Kidney (tissue), 14 donors: Measurements from ENCODE around the gene RNF213. TPM values are rescaled to one million over a fixed set of nuclear protein-coding genes. Genes with fewer than 3 reads are reported as not detected.
A peak's percentile ranks its signal among the peaks of the same experiment; 100 is the strongest.

Experiments used
- DNase-seq, 5 donors: peaks; one replicate each; pipeline ENCODE4 v3.0.0-alpha.2; 2013 to 2020
- FAIRE-seq: peaks from 2 replicates; lab custom pipeline; 2012; peaks lifted over from hg19 to GRCh38; lab: Jason Lieb, UNC
- H3K27ac ChIP-seq, 2 donors: one replicate each; pipeline ENCODE4 v1.7.0; 2013; ENCODE audit warnings: low read depth in 2 of 2, low read length in 2 of 2, inconsistent platforms in 1 of 2
- H3K27me3 ChIP-seq: one replicate; pipeline ENCODE4 v1.7.1; 2013; ENCODE audit warnings: low read length, inconsistent platforms; ENCODE audit not compliant: control insufficient read depth, insufficient read depth
- H3K36me3 ChIP-seq, 3 donors: one replicate each; pipeline versions ENCODE4 v1.7.0 to v1.7.1; 2013; ENCODE audit warnings: low read length in 3 of 3, control low read depth in 1 of 3, inconsistent platforms in 1 of 3; ENCODE audit not compliant: insufficient read depth in 3 of 3, control insufficient read depth in 2 of 3
- H3K4me1 ChIP-seq, 3 donors: one replicate each; pipeline versions ENCODE4 v1.7.0 to v1.7.1; 2013; ENCODE audit warnings: low read length in 3 of 3, inconsistent platforms in 1 of 3, low read depth in 1 of 3; ENCODE audit not compliant: control insufficient read depth in 2 of 3, insufficient read depth in 2 of 3
- H3K4me3 ChIP-seq, 3 donors: one replicate each; pipeline versions ENCODE4 v1.7.0 to v1.8.1; 2013; ENCODE audit warnings: low read length in 3 of 3, control low read depth in 1 of 3, inconsistent platforms in 1 of 3
- H3K9ac ChIP-seq, 3 donors: one replicate each; pipeline versions ENCODE4 v1.7.0 to v1.7.1; 2013; ENCODE audit warnings: low read length in 3 of 3, control low read depth in 1 of 3, inconsistent platforms in 1 of 3
- H3K9me3 ChIP-seq, 3 donors: one replicate each; pipeline versions ENCODE4 v1.7.0 to v1.7.1; 2013; ENCODE audit warnings: low read length in 3 of 3, control low read depth in 1 of 3, inconsistent platforms in 1 of 3; ENCODE audit not compliant: control insufficient read depth in 2 of 3, insufficient read depth in 1 of 3
- CTCF ChIP-seq: IDR thresholded peaks from 3 replicates; pipeline ENCODE4 v1.5.1; 2012; ENCODE audit warnings: mild to moderate bottlenecking, moderate library complexity, borderline replicate concordance; ENCODE audit not compliant: insufficient read depth; ENCODE audit errors: extremely low read depth
- intact Hi-C: fragments of 100-400 bp; cut with DNase I; formaldehyde crosslinking; loops from one replicate; pipeline ENCODE4 v1.11.1; 2022
- polyA plus RNA-seq: library from polyadenylated mRNA; stranded (reverse); fragments of 350-450 nt; fragmentation: Illumina TruSeq; extraction: RNeasy Lipid Tissue Mini Kit (QIAGEN cat#74804); gene quantifications from one replicate; pipeline ENCODE4 v1.2.3, GENCODE V29; 2014; ENCODE audit warnings: low read depth, low replicate concordance; ENCODE audit not compliant: insufficient read depth
- total RNA-seq: library from RNA; stranded (reverse); fragmentation: NEBNext Ultra II Directional; extraction: Animal tissue kit (Norgen Biotek cat#: 25700); gene quantifications from one replicate; pipeline ENCODE4 v1.2.1, GENCODE V29; 2021
- donor health status: control.
- donor health status: control.
- donor health status: control.
- donor health status: control.
- donor health status: control.
- donor health status: DM: yes; HTN: yes; CAD: no.
- donor health status: Normal renal cell carcinoma (clear cell type).

RNF213 gene
- total and polyA plus RNA-seq, 2 donors from 2014 or later: 43.4 to 276 TPM

GRCh38 chr17:80422276-80422675 is 161.6 kb downstream of the RNF213 start:
- no peak for DNase-seq
- Histone ChIP-seq H3K27ac (no peak overlapping the region), H3K36me3 (peaks cover 0 to 4% (median 3%) of the 10 kb centered on the region in 3 donors), H3K4me1 (peaks cover 0 to 5% (median 0%) of the 10 kb centered on the region in 3 donors), H3K9ac (no peak overlapping the region), H3K9me3 (no peaks in the 10 kb centered on the region), H3K4me3 (no peak overlapping the region), H3K27me3 (no peaks in the 10 kb centered on the region)
- intact Hi-C loops: loop anchor here (10.0 kb wide), 2 partner anchors 153 to 543 kb away; no protein-coding TSS in a partner anchor
- no peak for FAIRE-seq
- no peak for TF ChIP-seq CTCF

- Histone ChIP-seq H3K27ac (no peak overlapping the region), H3K9me3 (no peaks in the 10 kb centered on the region), H3K4me1 (peaks cover 0 to 5% (median 0%) of the 10 kb centered on the region in 3 donors), H3K4me3 (no peak overlapping the region), H3K36me3 (peaks cover 0 to 4% (median 3%) of the 10 kb centered on the region in 3 donors), H3K27me3 (no peaks in the 10 kb centered on the region), H3K9ac (no peak overlapping the region)
- DNase-seq: peak in 1 of 5 donors; percentile 76
- FAIRE-seq: no peak
- no peak for TF ChIP-seq CTCF
- intact Hi-C loops: loop anchor here (10.0 kb wide), 2 partner anchors 152 to 542 kb away; no protein-coding TSS in a partner anchor
Observed at GRCh38 chr17:80422981-80423380, 162.3 kb downstream of the RNF213 start.

GRCh38 chr17:80423536-80424225 is 163.0 kb downstream of the RNF213 start:
- peaks cover 0 to 5% (median 0%) of the 10 kb centered on the region in 3 donors for H3K4me1 ChIP-seq
- no peaks in the 10 kb centered on the region for H3K9me3 ChIP-seq
- no peak overlapping the region for H3K9ac ChIP-seq
- H3K27me3 ChIP-seq: no peaks in the 10 kb centered on the region
- DNase-seq (peak in 1 of 5 donors; percentile 52), FAIRE-seq (no peak)
- no peak overlapping the region for H3K4me3 ChIP-seq
- TF ChIP-seq CTCF: no peak
- intact Hi-C loops: loop anchor here (10.0 kb wide), 2 partner anchors 151 to 541 kb away; no protein-coding TSS in a partner anchor
- no peak overlapping the region for H3K27ac ChIP-seq
- H3K36me3 ChIP-seq: peaks cover 0 to 3% (median 0%) of the 10 kb centered on the region in 3 donors
